Measurements from ENCODE around the gene KLHDC8A.
A peak's percentile ranks its signal among the peaks of the same experiment; 100 is the strongest.
"Not testable (repeated sequence)": the region's sequence is repeated elsewhere in the genome, so short reads cannot be mapped to it uniquely, and the experiment has no call there.

The KLHDC8A gene

GRCh38 chr1:205356440-205357139 lies at the start of gene KLHDC8A:
KLHDC8A (minus strand) TSS chr1:205356922; CDS start chr1:205343604, 13,318 bp downstream.
- no peak for DNase-seq

GRCh38 chr1:205406252-205406651 lies 49.5 kb upstream of the KLHDC8A start:
- DNase-seq, result not testable (repeated sequence)

- not testable (repeated sequence) for DNase-seq
Observed at GRCh38 chr1:205404484-205404883, 47.8 kb upstream of the KLHDC8A start.

DNA sequence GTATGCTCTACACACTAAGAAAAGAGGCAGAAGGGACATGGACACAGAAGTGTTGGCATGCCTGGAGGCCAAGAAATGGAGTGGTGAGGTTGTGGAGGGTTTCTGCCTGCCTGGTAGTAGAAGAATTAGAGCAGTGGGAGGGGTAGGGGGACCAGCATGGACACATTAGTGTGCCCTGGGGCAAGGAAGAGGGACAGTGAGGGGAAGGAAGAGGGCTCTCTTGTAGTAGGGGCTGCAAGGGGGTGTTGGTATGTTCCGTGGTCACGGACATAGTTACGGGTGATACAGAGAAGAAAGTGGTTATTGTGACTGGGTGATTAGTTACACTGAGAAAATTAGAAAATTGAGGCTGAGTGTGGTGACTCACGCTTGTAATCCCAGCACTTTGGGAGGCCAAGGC lies 41.9 kb upstream of the KLHDC8A start:
- no peak for DNase-seq

- peak; percentile 46 for DNase-seq
Observed at GRCh38 chr1:205396967-205397616, 40.4 kb upstream of the KLHDC8A start.

DNA sequence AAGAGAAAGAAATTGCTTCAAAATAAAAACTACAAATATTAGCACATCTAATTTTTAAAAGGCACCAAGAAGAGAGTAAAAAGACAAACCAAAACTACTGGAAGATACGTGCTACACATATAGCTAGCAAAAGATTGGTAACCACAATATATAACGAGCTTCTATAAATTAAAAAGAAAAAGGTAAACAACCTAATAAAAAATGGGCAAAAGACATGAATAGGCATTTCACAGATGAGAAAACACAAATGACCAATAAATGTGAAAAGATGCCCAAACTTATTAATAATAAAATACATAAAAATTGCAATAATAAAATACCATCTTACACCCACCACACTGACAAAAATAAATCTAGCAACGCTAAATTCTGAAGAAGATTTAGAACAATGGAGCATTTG lies 38.9 kb upstream of the KLHDC8A start:
- no peak for DNase-seq

DNA sequence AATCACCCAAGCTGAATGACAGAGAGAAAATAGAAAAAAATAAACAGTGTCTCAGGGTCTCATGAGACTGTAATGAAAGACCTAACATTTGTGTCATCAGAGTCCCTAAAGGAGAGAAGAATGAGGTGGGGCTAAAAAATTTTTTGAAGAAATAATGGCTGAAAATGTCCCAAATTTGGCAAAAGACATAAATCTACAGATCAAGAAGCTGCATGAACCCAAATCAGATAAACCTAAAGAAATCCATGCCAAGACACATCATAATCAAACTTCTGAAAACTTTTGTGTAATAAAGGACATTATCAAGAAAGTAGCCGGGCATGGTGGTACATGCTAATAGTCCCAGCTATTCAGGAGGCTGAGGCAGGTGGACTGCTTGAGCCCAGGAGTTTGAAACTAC lies 35.9 kb upstream of the KLHDC8A start:
- no peak for DNase-seq

- DNase-seq, result no peak
Observed at GRCh38 chr1:205391386-205391785, 34.7 kb upstream of the KLHDC8A start.

- no peak for DNase-seq
Observed at GRCh38 chr1:205387845-205388244, 31.1 kb upstream of the KLHDC8A start.

DNA sequence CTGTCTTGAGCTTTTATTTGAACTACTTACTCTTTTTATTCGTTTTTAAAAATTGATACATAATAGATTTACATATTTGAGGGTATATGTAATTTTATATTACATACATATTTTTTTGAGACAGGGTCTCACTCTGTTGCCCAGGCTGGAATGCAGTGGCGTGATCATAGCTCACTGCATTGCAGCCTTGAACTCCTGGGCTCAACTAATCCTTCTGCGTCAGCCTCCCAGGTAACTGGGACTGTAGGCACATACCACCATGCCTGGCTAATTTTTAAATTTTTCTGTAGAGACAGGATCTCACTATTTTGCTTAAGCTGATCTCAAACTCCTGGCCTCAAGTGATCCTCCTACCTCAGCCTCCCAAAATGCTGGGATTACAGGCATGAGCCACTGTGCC lies 26.3 kb upstream of the KLHDC8A start:
- DNase-seq, result not testable (repeated sequence)

DNA sequence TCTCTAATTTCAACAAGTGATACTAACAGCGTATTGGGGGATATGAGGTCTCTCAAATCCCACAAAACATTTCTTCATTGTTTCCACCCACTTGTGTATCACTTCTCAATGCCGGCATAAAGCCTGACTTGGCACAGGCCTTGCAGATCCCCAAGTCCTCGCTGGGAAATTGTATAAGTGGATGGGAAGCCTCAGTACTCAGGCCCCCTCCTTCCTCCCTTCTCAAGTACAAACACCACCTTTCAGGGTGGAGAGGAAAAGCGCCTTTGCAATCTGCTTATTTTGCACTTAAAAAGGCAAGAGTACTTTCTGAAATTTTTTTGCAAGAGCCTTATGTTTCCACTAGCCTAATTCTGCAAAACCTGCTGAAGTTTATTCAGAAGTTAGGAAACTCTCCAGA lies 25.8 kb upstream of the KLHDC8A start:
- DNase-seq, result no peak

GRCh38 chr1:205381305-205381704 lies 24.6 kb upstream of the KLHDC8A start:
- DNase-seq, result no peak

GRCh38 chr1:205380882-205381281 lies 24.2 kb upstream of the KLHDC8A start:
- DNase-seq, result no peak

GRCh38 chr1:205379056-205379455 lies 22.3 kb upstream of the KLHDC8A start:
- no peak for DNase-seq

- no peak for DNase-seq
Observed at GRCh38 chr1:205377355-205377754, 20.6 kb upstream of the KLHDC8A start.

- no peak for DNase-seq
Observed at GRCh38 chr1:205376739-205377138, 20.0 kb upstream of the KLHDC8A start.

DNA sequence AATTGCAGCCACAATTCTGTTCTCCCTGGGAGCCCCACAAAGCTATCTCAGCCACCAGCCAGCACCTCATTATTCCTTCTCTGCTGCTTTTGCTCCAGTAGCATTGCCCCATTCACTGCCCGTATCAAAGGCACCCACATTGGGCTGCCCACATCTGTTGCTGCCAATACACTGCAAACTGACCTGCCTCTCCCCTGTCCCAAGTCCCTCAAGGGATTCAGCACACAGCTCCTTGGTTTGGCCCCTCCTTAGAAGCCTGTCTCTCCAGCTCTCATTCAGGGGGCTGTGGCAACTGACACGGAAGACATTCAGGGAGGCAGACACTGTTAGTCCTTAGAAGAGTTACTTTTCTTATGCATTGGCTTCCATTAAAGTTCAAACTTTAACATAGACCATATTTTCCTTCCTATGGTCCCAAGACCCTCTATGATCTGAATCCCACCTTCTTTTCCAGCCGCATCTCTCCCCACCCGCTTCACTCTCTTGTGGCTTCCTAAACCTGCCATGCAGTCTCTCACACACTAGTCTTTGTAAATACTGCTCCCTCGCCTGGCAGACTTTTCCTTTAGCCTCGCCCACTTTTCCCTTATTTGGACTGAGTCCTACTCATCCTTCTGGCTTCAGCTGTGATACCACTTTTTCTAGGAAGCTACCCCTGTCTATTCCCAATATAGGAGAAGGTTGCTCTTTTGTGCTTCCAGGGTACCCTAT lies 19.3 kb upstream of the KLHDC8A start:
- DNase-seq, result no peak

GRCh38 chr1:205374210-205375078 lies 17.7 kb upstream of the KLHDC8A start:
- no peak for DNase-seq

DNA sequence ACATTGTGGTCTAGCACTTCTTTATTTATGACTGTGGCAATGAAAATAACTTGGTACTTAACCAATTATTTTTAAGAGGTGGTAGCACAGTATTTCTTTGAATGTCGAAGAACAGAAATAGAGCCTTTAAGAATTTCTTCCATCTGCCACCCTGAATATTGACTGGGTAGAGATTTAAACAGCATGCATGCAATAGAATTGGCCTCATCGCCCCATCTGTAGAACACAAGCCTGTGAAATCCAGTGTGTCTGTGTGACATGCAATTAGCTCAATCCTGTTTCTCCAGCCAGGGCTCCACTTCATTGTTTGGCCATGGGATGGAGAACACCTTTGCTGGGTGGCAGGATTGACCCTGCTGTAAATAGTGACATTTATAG lies 17.1 kb upstream of the KLHDC8A start:
- no peak for DNase-seq

DNA sequence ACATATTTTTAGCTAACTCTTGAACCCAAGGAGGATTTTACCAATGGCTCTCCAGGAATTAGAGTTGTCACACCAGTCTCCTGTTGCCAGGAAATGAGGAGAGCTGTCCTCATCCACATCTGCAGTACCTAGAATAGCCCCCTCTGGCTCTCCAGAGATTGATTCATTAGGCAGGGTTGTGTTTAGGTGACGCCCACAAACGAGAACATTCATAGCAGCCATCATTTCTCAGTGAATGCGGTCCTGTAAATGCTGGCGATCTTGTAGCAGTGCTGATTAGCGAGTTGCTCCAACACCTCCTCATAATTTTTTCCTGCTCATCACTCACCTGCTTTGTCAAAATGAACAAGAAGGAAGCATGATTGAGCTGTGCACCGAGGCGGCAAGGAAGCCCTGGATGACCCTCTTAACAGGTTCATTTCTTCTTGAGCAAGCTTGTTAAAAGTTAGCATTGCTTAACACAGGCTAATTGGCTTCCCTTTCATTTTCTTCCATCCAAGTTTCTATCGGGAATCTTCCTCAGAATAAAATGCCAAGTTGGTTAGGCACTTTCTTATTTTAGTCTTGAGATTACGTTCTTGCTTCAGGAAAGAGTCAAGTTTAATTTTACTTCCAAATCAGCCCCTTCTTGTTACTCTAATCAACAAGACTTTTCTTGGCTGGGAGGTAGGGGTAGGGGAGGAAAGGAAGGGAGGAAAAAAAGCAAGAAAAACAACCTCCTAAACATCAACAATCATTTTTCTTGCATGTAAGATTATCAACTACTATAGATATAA lies 16.5 kb upstream of the KLHDC8A start:
- DNase-seq, result no peak

DNA sequence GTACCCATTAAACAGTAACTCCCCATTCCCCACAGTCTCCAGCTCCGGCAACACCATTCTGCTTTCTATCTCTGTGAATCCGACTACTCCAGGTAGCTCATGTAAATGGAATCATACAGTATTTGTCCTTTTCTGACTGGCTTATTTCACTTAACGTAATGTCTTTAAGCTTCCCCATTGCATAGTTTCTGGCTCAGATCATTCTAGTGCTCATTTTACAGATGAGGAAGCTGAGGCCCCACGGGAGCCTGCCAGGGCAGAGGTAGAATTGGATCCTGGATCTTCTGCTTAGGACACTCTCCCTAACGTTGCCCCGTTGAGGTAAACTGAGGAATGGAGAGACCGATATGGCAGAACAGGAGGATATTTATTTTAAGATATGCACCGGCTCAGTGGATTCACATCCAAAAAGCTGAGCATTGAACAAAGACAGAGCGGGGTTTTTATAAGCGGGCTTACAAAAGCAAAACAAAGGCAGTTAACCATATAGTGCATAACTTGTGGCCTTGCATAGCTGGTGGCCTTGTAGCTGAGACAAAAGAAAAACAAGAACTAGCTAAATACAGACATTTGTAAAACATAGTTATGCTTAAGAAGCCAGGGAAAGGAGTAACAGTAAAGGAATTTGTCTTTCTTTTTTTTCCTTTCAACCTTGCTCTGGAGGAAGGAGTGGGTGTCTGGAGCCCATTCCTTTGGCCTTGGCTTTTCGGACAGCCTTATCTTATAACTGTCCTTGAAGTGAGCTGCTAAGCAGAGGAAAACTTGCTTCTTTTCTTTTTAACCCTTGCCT lies 15.3 kb upstream of the KLHDC8A start:
- DNase-seq, result no peak
